WERI-Rb-1 (cell line): ENCODE data around the gene INSR.

Experiments
- DNase-seq: peaks from one replicate; pipeline ENCODE4 v3.0.0-alpha.2; 2020
- H3K27ac ChIP-seq: fragments of 250-450 bp; sonication (Bioruptor Pico); 2 replicates; pipeline ENCODE4 v1.5.1; 2020; ENCODE audit warnings: mild to moderate bottlenecking, moderate library complexity
- H3K27me3 ChIP-seq: fragments of 250-450 bp; sonication (Bioruptor Pico); 2 replicates; pipeline ENCODE4 v1.5.1; 2021; ENCODE audit warnings: mild to moderate bottlenecking, low read depth, moderate library complexity; ENCODE audit not compliant: insufficient read depth, severe bottlenecking
- H3K36me3 ChIP-seq: fragments of 250-450 bp; sonication (Bioruptor Pico); 2 replicates; pipeline ENCODE4 v1.5.1; 2020; ENCODE audit warnings: mild to moderate bottlenecking, moderate library complexity
- H3K4me3 ChIP-seq: 2 replicates; pipeline ENCODE4 v1.5.1; 2011; ENCODE audit warnings: low read depth, mild to moderate bottlenecking, control low read depth, low read length
- H3K9me3 ChIP-seq: fragments of 250-450 bp; sonication (Bioruptor Pico); 2 replicates; pipeline ENCODE4 v1.5.1; 2021; ENCODE audit warnings: mild to moderate bottlenecking, moderate library complexity; ENCODE audit not compliant: severe bottlenecking
- CTCF ChIP-seq: IDR thresholded peaks from 2 replicates; pipeline ENCODE4 v1.5.1; 2011; ENCODE audit warnings: low read depth, mild to moderate bottlenecking, control low read depth, inconsistent platforms, low read length

Gene INSR

GRCh38 chr19:7106711-7107657 is 187.2 kb downstream of the INSR start:
- no peak for TF ChIP-seq CTCF
- DNase-seq = no peak
- no peaks in the 10 kb centered on the region for H3K9me3 ChIP-seq
- peaks cover 3% of the 10 kb centered on the region for H3K27me3 ChIP-seq
- H3K27ac ChIP-seq = no peak overlapping the region
- no peaks in the 10 kb centered on the region for H3K36me3 ChIP-seq
- H3K4me3 ChIP-seq = no peak overlapping the region

- no peak for TF ChIP-seq CTCF
- H3K36me3 ChIP-seq = no peaks in the 10 kb centered on the region
- H3K9me3 ChIP-seq = no peaks in the 10 kb centered on the region
- H3K27ac ChIP-seq = no peak overlapping the region
- H3K27me3 ChIP-seq = peaks cover 3% of the 10 kb centered on the region
- DNase-seq = no peak
- no peak overlapping the region for H3K4me3 ChIP-seq
Measured at GRCh38 chr19:7104747-7105447, 189.3 kb downstream of the INSR start.

- Histone ChIP-seq H3K27ac (no peak overlapping the region), H3K36me3 (no peaks in the 10 kb centered on the region), H3K27me3 (peaks cover 3% of the 10 kb centered on the region), H3K4me3 (no peak overlapping the region), H3K9me3 (no peaks in the 10 kb centered on the region)
- no peak for DNase-seq
- TF ChIP-seq CTCF = no peak
Measured at GRCh38 chr19:7101498-7102253, 192.5 kb downstream of the INSR start.

- H3K9me3 ChIP-seq = no peaks in the 10 kb centered on the region
- no peaks in the 10 kb centered on the region for H3K27me3 ChIP-seq
- no peak for TF ChIP-seq CTCF
- H3K27ac ChIP-seq = peak overlapping the region; percentile 97
- peak overlapping the region; percentile 71 for H3K4me3 ChIP-seq
- no peak for DNase-seq
- H3K36me3 ChIP-seq = no peaks in the 10 kb centered on the region
Measured at GRCh38 chr19:7099597-7099921, 194.7 kb downstream of the INSR start.

GRCh38 chr19:7098701-7099596 is 195.3 kb downstream of the INSR start:
- no peaks in the 10 kb centered on the region for H3K27me3 ChIP-seq
- H3K27ac ChIP-seq = peak overlapping the region; percentile 97
- H3K9me3 ChIP-seq = no peaks in the 10 kb centered on the region
- peak; percentile 95 for DNase-seq
- H3K4me3 ChIP-seq = peak overlapping the region; percentile 71
- H3K36me3 ChIP-seq = no peaks in the 10 kb centered on the region
- TF ChIP-seq CTCF = no peak
